Right atrium auricular region (tissue), 2 donors: ENCODE results near the gene PLD5. TPM values are rescaled to one million over a fixed set of nuclear protein-coding genes. Genes with fewer than 3 reads are reported as not detected.

Source experiments
- DNase-seq: peaks from one replicate; pipeline ENCODE4 v3.0.0-alpha.2; 2019; ENCODE audit warnings: low spot score
- H3K27ac ChIP-seq, 2 donors: fragments of 200-600 bp; sonication (generic); 1 replicate in 1 of 2; 2 replicates in 1 of 2; pipeline ENCODE4 v1.5.1; 2016 to 2019
- H3K27me3 ChIP-seq, 2 donors: fragments of 200-600 bp; sonication (generic); one replicate each; pipeline versions ENCODE4 v1.5.1 to v1.6.0; 2017 to 2019
- H3K36me3 ChIP-seq: fragments of 200-600 bp; sonication (generic); one replicate; pipeline ENCODE4 v1.5.1; 2016
- H3K4me1 ChIP-seq, 2 donors: fragments of 200-600 bp; sonication (generic); one replicate each; pipeline versions ENCODE4 v1.5.1 to v1.6.0; 2017 to 2019
- H3K4me3 ChIP-seq, 2 donors: fragments of 200-600 bp; sonication (generic); 1 replicate in 1 of 2; 2 replicates in 1 of 2; pipeline ENCODE4 v1.5.1; 2017 to 2019; ENCODE audit warnings: mild to moderate bottlenecking in 1 of 2, moderate library complexity in 1 of 2
- H3K9me3 ChIP-seq, 2 donors: fragments of 200-600 bp; sonication (generic); one replicate each; pipeline ENCODE4 v1.5.1; 2019
- total RNA-seq, 2 donors: library from RNA; depleted of rRNA; stranded (reverse); fragments of >200 nt; gene quantifications; one replicate each; pipeline ENCODE4 v1.1.0, GENCODE V29; 2016
- TF ChIP-seq, protein P1 (sequence below), 2 donors: fragments of 200-600 bp; sonication (generic); IDR thresholded peaks; one replicate each; pipeline ENCODE4 v1.5.1; 2019; ENCODE audit warnings: antibody characterized with exemption in 2 of 2

The PLD5 gene
- total RNA-seq, 2 donors from 2014 or later, result 0.12 to 0.19 TPM

DNA sequence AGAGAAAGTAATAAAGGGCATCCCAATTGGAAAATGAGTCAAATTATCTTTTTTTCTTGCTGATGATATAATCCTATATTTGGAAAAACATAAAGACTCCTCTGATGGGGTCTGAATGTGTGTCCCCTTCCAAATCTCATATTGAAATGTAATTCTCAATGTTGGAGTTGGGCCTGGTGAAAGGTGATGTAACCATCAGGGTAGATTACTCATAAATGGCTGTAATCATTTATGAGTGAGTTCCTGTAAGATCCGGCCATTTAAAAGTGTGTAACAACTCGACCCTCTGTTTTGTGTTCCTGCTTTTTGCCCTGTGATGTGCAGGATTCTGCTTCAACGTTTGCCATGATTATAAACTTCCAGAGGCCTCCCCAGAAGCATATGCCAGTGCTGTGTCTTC, 481.3 kb downstream of the PLD5 start:
- TF ChIP-seq, protein P1, sequence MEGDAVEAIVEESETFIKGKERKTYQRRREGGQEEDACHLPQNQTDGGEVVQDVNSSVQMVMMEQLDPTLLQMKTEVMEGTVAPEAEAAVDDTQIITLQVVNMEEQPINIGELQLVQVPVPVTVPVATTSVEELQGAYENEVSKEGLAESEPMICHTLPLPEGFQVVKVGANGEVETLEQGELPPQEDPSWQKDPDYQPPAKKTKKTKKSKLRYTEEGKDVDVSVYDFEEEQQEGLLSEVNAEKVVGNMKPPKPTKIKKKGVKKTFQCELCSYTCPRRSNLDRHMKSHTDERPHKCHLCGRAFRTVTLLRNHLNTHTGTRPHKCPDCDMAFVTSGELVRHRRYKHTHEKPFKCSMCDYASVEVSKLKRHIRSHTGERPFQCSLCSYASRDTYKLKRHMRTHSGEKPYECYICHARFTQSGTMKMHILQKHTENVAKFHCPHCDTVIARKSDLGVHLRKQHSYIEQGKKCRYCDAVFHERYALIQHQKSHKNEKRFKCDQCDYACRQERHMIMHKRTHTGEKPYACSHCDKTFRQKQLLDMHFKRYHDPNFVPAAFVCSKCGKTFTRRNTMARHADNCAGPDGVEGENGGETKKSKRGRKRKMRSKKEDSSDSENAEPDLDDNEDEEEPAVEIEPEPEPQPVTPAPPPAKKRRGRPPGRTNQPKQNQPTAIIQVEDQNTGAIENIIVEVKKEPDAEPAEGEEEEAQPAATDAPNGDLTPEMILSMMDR (IDR thresholded peaks at IDR 0.05), result no peak
- H3K36me3 ChIP-seq, result no peaks in the 10 kb centered on the region
- no peak for DNase-seq
- H3K27ac ChIP-seq, result no peak overlapping the region
- H3K27me3 ChIP-seq, result no peaks in the 10 kb centered on the region
- H3K9me3 ChIP-seq, result no peaks in the 10 kb centered on the region
- H3K4me3 ChIP-seq, result no peak overlapping the region
- no peaks in the 10 kb centered on the region for H3K4me1 ChIP-seq

DNA sequence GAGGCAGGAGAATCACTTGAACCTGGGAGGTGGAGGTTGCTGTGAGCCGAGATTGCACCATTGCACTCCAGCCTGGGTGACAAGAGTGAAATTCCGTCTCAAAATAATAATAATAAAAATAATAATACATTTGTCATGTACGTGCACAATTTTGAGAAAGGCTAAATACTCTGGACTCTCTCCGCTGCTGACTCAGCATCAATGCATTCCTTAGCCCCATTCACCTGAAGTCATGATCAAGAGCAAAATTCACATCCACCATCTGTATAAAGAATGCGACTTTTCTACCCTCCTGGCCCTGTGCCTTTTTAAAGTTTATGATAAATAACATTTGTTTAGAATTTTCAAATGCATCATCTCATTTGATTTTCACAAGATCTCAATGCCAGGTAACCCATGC, 490.1 kb downstream of the PLD5 start:
- no peaks in the 10 kb centered on the region for H3K27me3 ChIP-seq
- H3K4me1 ChIP-seq, result no peaks in the 10 kb centered on the region
- no peak overlapping the region for H3K4me3 ChIP-seq
- no peak for DNase-seq
- TF ChIP-seq, protein P1 (IDR thresholded peaks at IDR 0.05), result no peak
- no peak overlapping the region for H3K27ac ChIP-seq
- no peaks in the 10 kb centered on the region for H3K9me3 ChIP-seq
- no peaks in the 10 kb centered on the region for H3K36me3 ChIP-seq

DNA sequence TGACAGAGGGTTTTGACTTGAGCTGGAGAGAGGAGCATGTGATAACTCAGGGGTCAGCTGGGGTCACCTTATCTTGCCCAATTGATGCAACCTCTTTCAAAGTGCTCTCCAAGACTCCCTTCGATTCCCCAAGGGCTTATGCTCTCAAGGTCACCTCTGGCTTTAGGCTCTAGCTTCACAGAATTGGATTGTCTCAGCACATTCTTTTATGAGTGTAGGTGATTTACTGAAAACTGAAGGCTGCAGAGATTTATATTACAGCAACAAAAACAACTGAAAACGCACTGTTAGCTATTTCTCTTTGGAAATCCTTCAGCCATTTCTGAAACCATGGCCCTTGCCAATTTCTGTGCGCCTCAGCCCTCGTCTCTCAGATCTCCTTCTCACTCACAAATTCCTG, 491.1 kb downstream of the PLD5 start:
- Histone ChIP-seq H3K9me3 (no peaks in the 10 kb centered on the region), H3K4me1 (no peaks in the 10 kb centered on the region), H3K27me3 (no peaks in the 10 kb centered on the region), H3K36me3 (no peaks in the 10 kb centered on the region), H3K4me3 (no peak overlapping the region), H3K27ac (no peak overlapping the region)
- no peak for DNase-seq
- TF ChIP-seq, protein P1 (IDR thresholded peaks at IDR 0.05), result no peak
